Heart right ventricle (tissue), 16 donors: Measurements from ENCODE around the gene GMDS. TPM values are rescaled to one million over a fixed set of nuclear protein-coding genes. Genes with fewer than 3 reads are reported as not detected.

ENCODE experiments used
- ATAC-seq, 8 donors: fragments of 200-7000 bp; cut with Tn5 transposase; one replicate each; pipeline ENCODE4 v1.9.1; 2020; ENCODE audit warnings: mild to moderate bottlenecking in 8 of 8, moderate library complexity in 8 of 8, moderate number of reproducible peaks in 1 of 8
- DNase-seq, 2 donors: peaks; one replicate each; pipeline ENCODE4 v3.0.0-alpha.2; 2020
- H3K27ac ChIP-seq, 10 donors: fragments of 200-600 bp; sonication (generic) in 2 of 10; one replicate each; pipeline versions ENCODE4 v1.5.0 to v1.8.0; 2020 to 2022; ENCODE audit warnings: mild to moderate bottlenecking in 3 of 10
- H3K27me3 ChIP-seq, 7 donors: fragments of 200-600 bp; one replicate each; pipeline ENCODE4 v1.8.0; 2021 to 2022; ENCODE audit warnings: mild to moderate bottlenecking in 2 of 7
- H3K36me3 ChIP-seq, 9 donors: fragments of 200-600 bp; sonication (generic) in 1 of 9; one replicate each; pipeline versions ENCODE4 v1.5.0 to v1.8.0; 2020 to 2022; ENCODE audit warnings: mild to moderate bottlenecking in 2 of 9
- H3K4me1 ChIP-seq, 9 donors: fragments of 200-600 bp; sonication (generic) in 1 of 9; one replicate each; pipeline versions ENCODE4 v1.5.0 to v1.8.0; 2020 to 2022; ENCODE audit warnings: mild to moderate bottlenecking in 4 of 9
- H3K4me3 ChIP-seq, 10 donors: fragments of 200-600 bp; sonication (generic) in 2 of 10; one replicate each; pipeline versions ENCODE4 v1.5.0 to v1.8.0; 2020 to 2022; ENCODE audit warnings: mild to moderate bottlenecking in 7 of 10, moderate library complexity in 2 of 10
- H3K9me3 ChIP-seq, 11 donors: fragments of 200-600 bp in 10 of 11; sonication (generic) in 2 of 11; one replicate each; pipeline versions ENCODE4 v1.5.0 to v1.8.0; 2013 to 2022; ENCODE audit warnings: mild to moderate bottlenecking in 2 of 11, control low read depth in 1 of 11, moderate library complexity in 1 of 11
- WGBS, 2 donors: extraction: QIAGEN DNeasy Blood & Tissue Kit; methylation state at CpG; one replicate each; pipeline ENCODE4 v1.1.7; 2013; ENCODE audit warnings: inconsistent platforms in 1 of 2; 5-methylcytosine and 5-hydroxymethylcytosine counted together
- intact Hi-C, 10 donors: fragments of 100-400 bp; cut with DNase I; formaldehyde crosslinking; loops; one replicate each; pipeline versions ENCODE4 v1.11.1 to v1.14.2; 2022
- polyA plus RNA-seq, 2 donors: library from polyadenylated mRNA; stranded (reverse); fragments of 200-250 nt; gene quantifications; one replicate each; pipeline ENCODE4 v1.2.3, GENCODE V29; 2013
- total RNA-seq, 10 donors: library from RNA; stranded (reverse); fragmentation: NEBNext Ultra II Directional in 3 of 10; extraction: Animal tissue kit (Norgen Biotek cat#: 25700) in 3 of 10; gene quantifications; one replicate each; pipeline versions ENCODE4 v1.2.1 to v1.2.4, GENCODE V29; 2021 to 2023
- TF ChIP-seq, protein P1 (sequence below), 9 donors: fragments of 200-600 bp; sonication (generic) in 2 of 9; IDR thresholded peaks; one replicate each; pipeline versions ENCODE4 v1.5.0 to v1.8.0; 2021 to 2022; ENCODE audit warnings: antibody characterized with exemption in 9 of 9, mild to moderate bottlenecking in 5 of 9, moderate library complexity in 1 of 9
- donor health status: Arrhythmogenic right ventricular cardiomyopathy.
- donor health status: ischemic (EF 13 %, LVEDD 7.1; RV severe dilation, severe dysfunction).
- donor health status: healthy with polysubstance abuse.
- donor health status: DM: no; HTN: yes; CAD: no.
- donor health status: DM: no; HTN: no; CAD: no.
- donor health status: ischemic (EF 25% LVEDD 6.9; RV normal size, moderate dysfunction).
- donor health status: ischemic (EF 25% LVEDD 5.7; RV mildly dilated, moderate dysfunction).
- donor health status: healthy.
- donor health status: DM: yes; HTN: yes; CAD: no.
- donor health status: Ischemic cardiomyopathy.
- donor health status: ischemic (EF 35%, LVEDD 5.7; RV mildly dilated, moderate dysfunction).
- donor health status: nonischemic (EF 11% LVEDD 7.7; RV severe dilation, severe dysfunction).
- donor health status: DM: yes; HTN: yes; CAD: no.
- donor health status: PGD.
- donor health status: ischemic (EF 29% LVEDD 5.4; RV normal size, mild dysfunction).
- donor health status: nonischemic (EF 23%, LVEDD 6.1; RV moderate dilation, normal function).

GMDS gene
- total and polyA plus RNA-seq, 12 donors: 5.0 to 10.6 (median 6.9) TPM

DNA sequence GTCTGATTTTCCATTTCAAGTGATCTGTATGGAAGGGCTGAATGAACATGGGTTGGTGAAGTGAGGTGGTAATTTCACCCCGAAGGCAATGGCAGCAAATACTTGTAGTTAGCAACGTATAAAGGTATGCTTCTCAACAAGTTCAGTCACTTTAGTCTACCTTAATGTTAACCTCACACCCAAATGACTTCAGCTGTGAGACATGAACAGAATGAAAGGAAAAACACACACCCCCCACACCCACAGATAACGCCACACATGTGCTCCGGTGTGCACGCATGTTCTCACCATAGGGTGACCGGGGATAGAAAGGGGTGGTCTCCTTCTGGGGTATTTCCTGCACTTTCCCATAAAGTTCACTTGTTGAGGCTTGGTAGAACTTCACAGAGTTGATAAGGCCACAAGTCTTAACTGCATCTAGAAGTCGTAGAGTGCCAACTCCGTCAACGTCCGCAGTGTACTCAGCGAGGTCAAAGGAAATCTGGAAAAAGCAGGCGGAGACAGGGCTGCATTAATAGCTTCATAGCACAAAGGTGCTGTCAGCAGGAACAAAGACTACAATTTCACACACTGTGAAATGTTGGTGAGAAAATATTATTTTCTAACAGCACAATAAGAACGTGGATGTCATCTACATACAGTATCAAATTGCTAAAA is 284.8 kb downstream of the GMDS start:
- no peaks in the 10 kb centered on the region for H3K9me3 ChIP-seq
- ATAC-seq (no peak), DNase-seq (no peak)
- no peaks in the 10 kb centered on the region for H3K36me3 ChIP-seq
- WGBS, 2 donors: 84 to 85% methylated on average over 13 of the region's 13 CpGs
- TF ChIP-seq, protein P1, sequence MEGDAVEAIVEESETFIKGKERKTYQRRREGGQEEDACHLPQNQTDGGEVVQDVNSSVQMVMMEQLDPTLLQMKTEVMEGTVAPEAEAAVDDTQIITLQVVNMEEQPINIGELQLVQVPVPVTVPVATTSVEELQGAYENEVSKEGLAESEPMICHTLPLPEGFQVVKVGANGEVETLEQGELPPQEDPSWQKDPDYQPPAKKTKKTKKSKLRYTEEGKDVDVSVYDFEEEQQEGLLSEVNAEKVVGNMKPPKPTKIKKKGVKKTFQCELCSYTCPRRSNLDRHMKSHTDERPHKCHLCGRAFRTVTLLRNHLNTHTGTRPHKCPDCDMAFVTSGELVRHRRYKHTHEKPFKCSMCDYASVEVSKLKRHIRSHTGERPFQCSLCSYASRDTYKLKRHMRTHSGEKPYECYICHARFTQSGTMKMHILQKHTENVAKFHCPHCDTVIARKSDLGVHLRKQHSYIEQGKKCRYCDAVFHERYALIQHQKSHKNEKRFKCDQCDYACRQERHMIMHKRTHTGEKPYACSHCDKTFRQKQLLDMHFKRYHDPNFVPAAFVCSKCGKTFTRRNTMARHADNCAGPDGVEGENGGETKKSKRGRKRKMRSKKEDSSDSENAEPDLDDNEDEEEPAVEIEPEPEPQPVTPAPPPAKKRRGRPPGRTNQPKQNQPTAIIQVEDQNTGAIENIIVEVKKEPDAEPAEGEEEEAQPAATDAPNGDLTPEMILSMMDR (IDR thresholded peaks at IDR 0.05): no peak
- no peak overlapping the region for H3K4me3 ChIP-seq
- H3K27ac ChIP-seq: no peak overlapping the region
- H3K4me1 ChIP-seq: peaks cover 0 to 1% (median 0%) of the 10 kb centered on the region in 9 donors
- no peaks in the 10 kb centered on the region for H3K27me3 ChIP-seq
- intact Hi-C loops: no loop called here

DNA sequence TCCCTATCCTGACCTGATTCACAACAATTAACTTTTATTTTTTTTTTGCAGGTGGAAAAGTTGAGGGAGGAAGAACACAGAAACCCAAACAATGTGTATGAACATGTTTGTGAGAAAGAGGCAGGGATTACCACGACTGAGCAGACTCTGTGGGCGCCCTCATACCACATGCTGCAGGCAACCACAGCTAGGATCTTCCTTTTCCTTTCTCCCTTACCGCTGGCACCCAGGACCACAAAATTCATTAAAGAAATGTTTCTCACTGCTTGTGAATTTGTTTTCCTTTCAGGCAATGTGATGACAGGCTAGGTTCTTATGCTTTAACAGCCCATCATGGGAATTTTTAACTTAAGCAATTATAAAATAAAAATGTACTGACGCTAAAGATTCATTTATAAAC is 287.1 kb downstream of the GMDS start:
- Histone ChIP-seq H3K27ac (no peak overlapping the region), H3K4me1 (no peaks in the 10 kb centered on the region), H3K9me3 (no peaks in the 10 kb centered on the region), H3K36me3 (no peaks in the 10 kb centered on the region), H3K27me3 (no peaks in the 10 kb centered on the region), H3K4me3 (no peak overlapping the region)
- DNase-seq: no peak
- no peak for ATAC-seq
- 78 to 83% methylated on average over 4 of the region's 4 CpGs for WGBS, 2 donors
- intact Hi-C loops: no loop called here
- TF ChIP-seq, protein P1 (IDR thresholded peaks at IDR 0.05): no peak

DNA sequence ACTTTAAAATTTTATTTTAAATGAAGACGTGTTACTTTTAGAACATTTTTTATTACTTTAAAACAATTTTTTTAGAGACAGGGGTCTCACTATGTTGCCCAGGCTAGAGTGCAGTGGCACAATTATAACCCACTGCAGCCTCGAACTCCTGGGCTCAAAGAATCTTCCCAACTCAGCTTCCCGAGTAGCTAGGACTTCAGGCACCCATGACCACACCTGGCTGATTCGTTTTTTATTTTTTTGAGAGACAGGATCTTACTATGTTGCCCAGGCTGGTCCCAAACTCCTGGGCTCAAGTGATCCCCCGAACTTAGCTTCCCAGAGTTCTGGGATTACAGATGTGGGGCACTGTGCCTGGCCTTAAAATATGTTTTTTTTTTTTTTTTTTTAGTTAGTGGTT is 287.7 kb downstream of the GMDS start:
- intact Hi-C loops: no loop called here
- WGBS, 2 donors: 76 to 96% methylated on average over 5 of the region's 5 CpGs
- no peak overlapping the region for H3K4me3 ChIP-seq

DNA sequence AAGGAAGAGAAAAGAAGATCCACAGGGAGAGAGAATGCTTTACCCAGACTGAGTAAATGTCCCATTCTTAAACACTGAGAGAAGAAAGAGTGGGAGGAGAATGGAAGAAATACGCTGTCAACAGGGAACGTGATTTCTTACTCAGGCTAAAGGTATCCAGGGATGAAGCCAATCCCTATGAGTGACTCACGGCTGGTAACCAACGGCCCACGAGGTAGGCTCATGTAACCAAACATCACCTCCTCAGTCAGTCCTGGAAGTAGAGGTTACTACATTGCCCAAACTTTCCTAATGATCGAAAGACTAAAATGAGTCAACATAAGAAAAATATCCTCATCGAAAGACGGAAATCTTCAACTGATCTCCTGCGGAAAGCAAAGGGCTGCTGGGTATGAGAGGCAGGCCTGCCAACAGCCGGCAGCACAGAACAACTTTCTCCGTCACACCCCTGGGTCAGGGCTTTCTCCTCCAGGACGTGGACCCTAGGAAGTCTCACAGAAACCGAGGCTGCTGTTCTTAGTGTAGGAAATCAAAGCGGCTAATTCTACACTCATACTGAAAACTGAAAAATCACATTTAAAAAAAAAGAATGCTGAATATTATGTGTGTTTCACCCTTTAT is 292.6 kb downstream of the GMDS start:
- no peak for ATAC-seq
- intact Hi-C loops: no loop called here
- Histone ChIP-seq H3K9me3 (no peaks in the 10 kb centered on the region), H3K36me3 (no peaks in the 10 kb centered on the region), H3K27ac (no peak overlapping the region), H3K4me1 (no peaks in the 10 kb centered on the region), H3K4me3 (no peak overlapping the region), H3K27me3 (no peaks in the 10 kb centered on the region)
- TF ChIP-seq, protein P1 (IDR thresholded peaks at IDR 0.05): no peak
- WGBS, 2 donors: 94% methylated on average over 14 of the region's 14 CpGs
- DNase-seq: no peak

More for the DNA sequence above, 287.7 kb downstream of the GMDS start:
- TF ChIP-seq, protein P1 (IDR thresholded peaks at IDR 0.05): no peak
- ATAC-seq: no peak
- no peaks in the 10 kb centered on the region for H3K27me3 ChIP-seq
- no peaks in the 10 kb centered on the region for H3K9me3 ChIP-seq
- no peaks in the 10 kb centered on the region for H3K36me3 ChIP-seq
- no peaks in the 10 kb centered on the region for H3K4me1 ChIP-seq
- H3K27ac ChIP-seq: no peak overlapping the region
- DNase-seq: no peak
